ENCODE data around the gene SERTAD1. TPM values are rescaled to one million over a fixed set of nuclear protein-coding genes. Genes with fewer than 3 reads are reported as not detected.
"Not testable (repeated sequence)": the region's sequence is repeated elsewhere in the genome, so short reads cannot be mapped to it uniquely, and the experiment has no call there.

SERTAD1 gene
- total and polyA plus RNA-seq, 12 donors: 6.3 to 35.8 (median 9.4) TPM

- WGBS, 2 donors: 80 to 94% methylated on average over 5 of the region's 5 CpGs
- no peak for DNase-seq
- no peaks in the 10 kb centered on the region for H3K9me3 ChIP-seq
- peaks cover 0 to 50% (median 4%) of the 10 kb centered on the region in 9 donors for H3K36me3 ChIP-seq
- no peak for ATAC-seq
- H3K4me3 ChIP-seq: no peak overlapping the region
- no peak for TF ChIP-seq CTCF (IDR thresholded peaks at IDR 0.05)
- intact Hi-C loops (cut with DNase I): no loop called here
- H3K27me3 ChIP-seq: no peaks in the 10 kb centered on the region
- H3K27ac ChIP-seq: no peak overlapping the region
- H3K4me1 ChIP-seq: peaks cover 0 to 12% (median 0%) of the 10 kb centered on the region in 9 donors
Measured at GRCh38 chr19:40457048-40457447, 31.3 kb upstream of the SERTAD1 start.

GRCh38 chr19:40453943-40454342 lies 28.2 kb upstream of the SERTAD1 start:
- intact Hi-C loops (cut with DNase I); H3K9me3 ChIP-seq: not testable (repeated sequence)
- WGBS, 2 donors: 97% methylated on average over 6 of the region's 6 CpGs

GRCh38 chr19:40453151-40453735 lies 27.5 kb upstream of the SERTAD1 start:
- no peak for TF ChIP-seq CTCF (IDR thresholded peaks at IDR 0.05)
- peaks cover 0 to 80% (median 10%) of the 10 kb centered on the region in 9 donors for H3K36me3 ChIP-seq
- ATAC-seq: no peak
- H3K4me3 ChIP-seq: no peak overlapping the region
- intact Hi-C loops (cut with DNase I): no loop called here
- no peak for DNase-seq
- 86 to 87% methylated on average over 5 of the region's 5 CpGs for WGBS, 2 donors
- no peaks in the 10 kb centered on the region for H3K4me1 ChIP-seq
- no peak overlapping the region for H3K27ac ChIP-seq
- H3K27me3 ChIP-seq: no peaks in the 10 kb centered on the region
- no peaks in the 10 kb centered on the region for H3K9me3 ChIP-seq

More at GRCh38 chr19:40453943-40454342, 28.2 kb upstream of the SERTAD1 start:
- ATAC-seq, H3K4me3 ChIP-seq, H3K27ac ChIP-seq, H3K4me1 ChIP-seq, H3K27me3 ChIP-seq, DNase-seq: not testable (repeated sequence)
- peaks cover 0 to 73% (median 5%) of the 10 kb centered on the region in 9 donors for H3K36me3 ChIP-seq

- DNase-seq (no peak), ATAC-seq (peak in 3 of 8 donors; percentile 7 to 38 (median 25))
- Histone ChIP-seq H3K36me3 (peaks cover 0 to 79% (median 14%) of the 10 kb centered on the region in 9 donors), H3K4me3 (no peak overlapping the region), H3K27me3 (no peaks in the 10 kb centered on the region), H3K9me3 (no peaks in the 10 kb centered on the region), H3K4me1 (no peaks in the 10 kb centered on the region), H3K27ac (no peak overlapping the region)
- intact Hi-C loops (cut with DNase I): no loop called here
- TF ChIP-seq CTCF (IDR thresholded peaks at IDR 0.05): no peak
- 65 to 71% methylated on average over 5 of the region's 5 CpGs for WGBS, 2 donors
Measured at GRCh38 chr19:40452016-40452415, 26.2 kb upstream of the SERTAD1 start.

GRCh38 chr19:40450664-40451063 lies 24.9 kb upstream of the SERTAD1 start:
- no peak for TF ChIP-seq CTCF (IDR thresholded peaks at IDR 0.05)
- 93 to 99% methylated on average over 4 of the region's 4 CpGs for WGBS, 2 donors
- no peaks in the 10 kb centered on the region for H3K4me1 ChIP-seq
- peaks cover 0 to 67% (median 14%) of the 10 kb centered on the region in 9 donors for H3K36me3 ChIP-seq
- H3K9me3 ChIP-seq: no peaks in the 10 kb centered on the region
- no peak for ATAC-seq
- no peaks in the 10 kb centered on the region for H3K27me3 ChIP-seq
- DNase-seq: no peak
- H3K4me3 ChIP-seq: no peak overlapping the region
- intact Hi-C loops (cut with DNase I): no loop called here
- no peak overlapping the region for H3K27ac ChIP-seq
